Prostate gland (tissue), 2 donors: Measurements from ENCODE around the gene GALNT13.

Experiments used
- POLR2A ChIP-seq: fragments of 450-650 bp; IDR thresholded peaks from one replicate; pipeline ENCODE4 v1.6.1; 2016; ENCODE audit warnings: antibody characterized with exemption, mild to moderate bottlenecking
- TF ChIP-seq, protein P1 (sequence below), 4 experiments: fragments of 200-600 bp in 2 of 4; fragments of 450-650 bp in 2 of 4; sonication (generic) in 2 of 4; IDR thresholded peaks; 1 replicate in 3 of 4; 2 replicates in 1 of 4; pipeline ENCODE4 v1.5.1; 2016 to 2019; ENCODE audit warnings: antibody characterized with exemption in 4 of 4, mild to moderate bottlenecking in 2 of 4, moderate library complexity in 2 of 4

- TF ChIP-seq, protein P1, sequence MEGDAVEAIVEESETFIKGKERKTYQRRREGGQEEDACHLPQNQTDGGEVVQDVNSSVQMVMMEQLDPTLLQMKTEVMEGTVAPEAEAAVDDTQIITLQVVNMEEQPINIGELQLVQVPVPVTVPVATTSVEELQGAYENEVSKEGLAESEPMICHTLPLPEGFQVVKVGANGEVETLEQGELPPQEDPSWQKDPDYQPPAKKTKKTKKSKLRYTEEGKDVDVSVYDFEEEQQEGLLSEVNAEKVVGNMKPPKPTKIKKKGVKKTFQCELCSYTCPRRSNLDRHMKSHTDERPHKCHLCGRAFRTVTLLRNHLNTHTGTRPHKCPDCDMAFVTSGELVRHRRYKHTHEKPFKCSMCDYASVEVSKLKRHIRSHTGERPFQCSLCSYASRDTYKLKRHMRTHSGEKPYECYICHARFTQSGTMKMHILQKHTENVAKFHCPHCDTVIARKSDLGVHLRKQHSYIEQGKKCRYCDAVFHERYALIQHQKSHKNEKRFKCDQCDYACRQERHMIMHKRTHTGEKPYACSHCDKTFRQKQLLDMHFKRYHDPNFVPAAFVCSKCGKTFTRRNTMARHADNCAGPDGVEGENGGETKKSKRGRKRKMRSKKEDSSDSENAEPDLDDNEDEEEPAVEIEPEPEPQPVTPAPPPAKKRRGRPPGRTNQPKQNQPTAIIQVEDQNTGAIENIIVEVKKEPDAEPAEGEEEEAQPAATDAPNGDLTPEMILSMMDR (IDR thresholded peaks at IDR 0.05) = no peak
- TF ChIP-seq POLR2A = no peak
These were observed 249.0 kb downstream of the GALNT13 start for GRCh38 chr2:154120706-154121105.
